ENCODE results near the gene C2CD4D. TPM values are rescaled to one million over a fixed set of nuclear protein-coding genes. Genes with fewer than 3 reads are reported as not detected.

Gene C2CD4D
- total RNA-seq, 1 experiment from 2014 or later, result not detected

DNA sequence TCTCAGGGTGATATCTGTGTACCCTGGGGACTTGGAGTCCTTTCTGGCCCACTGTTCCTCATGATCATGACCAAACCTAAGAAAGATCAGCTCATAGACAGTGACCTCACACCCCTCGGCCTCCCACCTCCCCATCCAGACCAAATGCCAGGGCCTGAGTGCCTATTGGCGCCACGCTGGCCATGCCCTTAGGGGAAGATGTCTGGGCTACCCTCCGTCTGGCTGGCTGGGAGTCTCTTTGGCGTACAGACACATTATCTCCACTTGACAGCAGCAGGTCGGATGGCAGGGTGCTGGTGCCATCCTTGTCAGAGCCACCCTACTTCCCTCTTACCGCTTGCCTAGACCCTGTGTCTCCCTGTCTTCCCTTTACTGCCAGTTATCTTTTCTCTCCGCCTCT, 16.4 kb downstream of the C2CD4D start:
- TF ChIP-seq CTCF (conservative IDR thresholded peaks at IDR 0.05; ENCODE audit: low read depth, low read length) (no peak), EZH2 (IDR thresholded peaks at IDR 0.05; ENCODE audit: borderline replicate concordance, low read depth, low read length, poor library complexity, severe bottlenecking) (no peak)
- no peak for DNase-seq (ENCODE audit: low spot score)
- Histone ChIP-seq H3K36me3 (ENCODE audit: insufficient read depth, low read length, poor library complexity, severe bottlenecking) (no peaks in the 10 kb centered on the region), H3K9me3 (ENCODE audit: low read depth, low read length, poor library complexity, severe bottlenecking) (no peaks in the 10 kb centered on the region), H3K4me1 (ENCODE audit: insufficient read depth, low read length, poor library complexity, severe bottlenecking) (no peaks in the 10 kb centered on the region), H3K27me3 (replicated peaks; ENCODE audit: insufficient read depth, low read depth, low read length, poor library complexity) (no peaks in the 10 kb centered on the region), H3K27ac (ENCODE audit: low read depth, low read length, poor library complexity, severe bottlenecking) (no peak overlapping the region), H3K4me3 (ENCODE audit: low read depth, low read length, poor library complexity, severe bottlenecking) (no peak overlapping the region)
- CTCF ChIA-PET, result no interaction called here
- intact Hi-C loops (cut with micrococcal nuclease; ENCODE audit: unreplicated experiment), result no loop called here
- POLR2A ChIA-PET (ENCODE audit: low non-redundant PET), result no interaction called here
- no TSS peak for BruUV-seq (replicated peaks)

- Histone ChIP-seq H3K9me3 (ENCODE audit: low read depth, low read length, poor library complexity, severe bottlenecking) (no peaks in the 10 kb centered on the region), H3K4me3 (ENCODE audit: low read depth, low read length, poor library complexity, severe bottlenecking) (no peak overlapping the region), H3K36me3 (ENCODE audit: insufficient read depth, low read length, poor library complexity, severe bottlenecking) (no peaks in the 10 kb centered on the region), H3K4me1 (ENCODE audit: insufficient read depth, low read length, poor library complexity, severe bottlenecking) (no peaks in the 10 kb centered on the region), H3K27me3 (replicated peaks; ENCODE audit: insufficient read depth, low read depth, low read length, poor library complexity) (no peaks in the 10 kb centered on the region), H3K27ac (ENCODE audit: low read depth, low read length, poor library complexity, severe bottlenecking) (no peak overlapping the region)
- DNase-seq (ENCODE audit: low spot score), result no peak
- no peak for TF ChIP-seq EZH2 (IDR thresholded peaks at IDR 0.05; ENCODE audit: borderline replicate concordance, low read depth, low read length, poor library complexity, severe bottlenecking)
- no peak for TF ChIP-seq CTCF (conservative IDR thresholded peaks at IDR 0.05; ENCODE audit: low read depth, low read length)
- POLR2A ChIA-PET (ENCODE audit: low non-redundant PET), result no interaction called here
- intact Hi-C loops (cut with micrococcal nuclease; ENCODE audit: unreplicated experiment), result no loop called here
- CTCF ChIA-PET, result no interaction called here
- no TSS peak for BruUV-seq (replicated peaks)
Observed at GRCh38 chr1:151822404-151822803, 17.2 kb downstream of the C2CD4D start.

- no peak for TF ChIP-seq CTCF (conservative IDR thresholded peaks at IDR 0.05; ENCODE audit: low read depth, low read length)
- no peak for TF ChIP-seq EZH2 (IDR thresholded peaks at IDR 0.05; ENCODE audit: borderline replicate concordance, low read depth, low read length, poor library complexity, severe bottlenecking)
- Histone ChIP-seq H3K9me3 (ENCODE audit: low read depth, low read length, poor library complexity, severe bottlenecking) (no peaks in the 10 kb centered on the region), H3K27ac (ENCODE audit: low read depth, low read length, poor library complexity, severe bottlenecking) (no peak overlapping the region), H3K27me3 (replicated peaks; ENCODE audit: insufficient read depth, low read depth, low read length, poor library complexity) (no peaks in the 10 kb centered on the region), H3K36me3 (ENCODE audit: insufficient read depth, low read length, poor library complexity, severe bottlenecking) (no peaks in the 10 kb centered on the region), H3K4me1 (ENCODE audit: insufficient read depth, low read length, poor library complexity, severe bottlenecking) (no peaks in the 10 kb centered on the region), H3K4me3 (ENCODE audit: low read depth, low read length, poor library complexity, severe bottlenecking) (no peak overlapping the region)
- CTCF ChIA-PET, result no interaction called here
- intact Hi-C loops (cut with micrococcal nuclease; ENCODE audit: unreplicated experiment), result no loop called here
- BruUV-seq (replicated peaks), result no TSS peak
- POLR2A ChIA-PET (ENCODE audit: low non-redundant PET), result no interaction called here
- DNase-seq (ENCODE audit: low spot score), result no peak
Observed at GRCh38 chr1:151820940-151821339, 18.7 kb downstream of the C2CD4D start.
